Measurements from ENCODE around the gene NEDD9.

- TF ChIP-seq POLR2AphosphoS5 (IDR thresholded peaks at IDR 0.05; ENCODE audit: low read depth), result no peak
- TF ChIP-seq, protein P1, sequence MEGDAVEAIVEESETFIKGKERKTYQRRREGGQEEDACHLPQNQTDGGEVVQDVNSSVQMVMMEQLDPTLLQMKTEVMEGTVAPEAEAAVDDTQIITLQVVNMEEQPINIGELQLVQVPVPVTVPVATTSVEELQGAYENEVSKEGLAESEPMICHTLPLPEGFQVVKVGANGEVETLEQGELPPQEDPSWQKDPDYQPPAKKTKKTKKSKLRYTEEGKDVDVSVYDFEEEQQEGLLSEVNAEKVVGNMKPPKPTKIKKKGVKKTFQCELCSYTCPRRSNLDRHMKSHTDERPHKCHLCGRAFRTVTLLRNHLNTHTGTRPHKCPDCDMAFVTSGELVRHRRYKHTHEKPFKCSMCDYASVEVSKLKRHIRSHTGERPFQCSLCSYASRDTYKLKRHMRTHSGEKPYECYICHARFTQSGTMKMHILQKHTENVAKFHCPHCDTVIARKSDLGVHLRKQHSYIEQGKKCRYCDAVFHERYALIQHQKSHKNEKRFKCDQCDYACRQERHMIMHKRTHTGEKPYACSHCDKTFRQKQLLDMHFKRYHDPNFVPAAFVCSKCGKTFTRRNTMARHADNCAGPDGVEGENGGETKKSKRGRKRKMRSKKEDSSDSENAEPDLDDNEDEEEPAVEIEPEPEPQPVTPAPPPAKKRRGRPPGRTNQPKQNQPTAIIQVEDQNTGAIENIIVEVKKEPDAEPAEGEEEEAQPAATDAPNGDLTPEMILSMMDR (conservative IDR thresholded peaks at IDR 0.05; ENCODE audit: low read depth in 2 of 2), result no peak
- TF ChIP-seq, protein P2, sequence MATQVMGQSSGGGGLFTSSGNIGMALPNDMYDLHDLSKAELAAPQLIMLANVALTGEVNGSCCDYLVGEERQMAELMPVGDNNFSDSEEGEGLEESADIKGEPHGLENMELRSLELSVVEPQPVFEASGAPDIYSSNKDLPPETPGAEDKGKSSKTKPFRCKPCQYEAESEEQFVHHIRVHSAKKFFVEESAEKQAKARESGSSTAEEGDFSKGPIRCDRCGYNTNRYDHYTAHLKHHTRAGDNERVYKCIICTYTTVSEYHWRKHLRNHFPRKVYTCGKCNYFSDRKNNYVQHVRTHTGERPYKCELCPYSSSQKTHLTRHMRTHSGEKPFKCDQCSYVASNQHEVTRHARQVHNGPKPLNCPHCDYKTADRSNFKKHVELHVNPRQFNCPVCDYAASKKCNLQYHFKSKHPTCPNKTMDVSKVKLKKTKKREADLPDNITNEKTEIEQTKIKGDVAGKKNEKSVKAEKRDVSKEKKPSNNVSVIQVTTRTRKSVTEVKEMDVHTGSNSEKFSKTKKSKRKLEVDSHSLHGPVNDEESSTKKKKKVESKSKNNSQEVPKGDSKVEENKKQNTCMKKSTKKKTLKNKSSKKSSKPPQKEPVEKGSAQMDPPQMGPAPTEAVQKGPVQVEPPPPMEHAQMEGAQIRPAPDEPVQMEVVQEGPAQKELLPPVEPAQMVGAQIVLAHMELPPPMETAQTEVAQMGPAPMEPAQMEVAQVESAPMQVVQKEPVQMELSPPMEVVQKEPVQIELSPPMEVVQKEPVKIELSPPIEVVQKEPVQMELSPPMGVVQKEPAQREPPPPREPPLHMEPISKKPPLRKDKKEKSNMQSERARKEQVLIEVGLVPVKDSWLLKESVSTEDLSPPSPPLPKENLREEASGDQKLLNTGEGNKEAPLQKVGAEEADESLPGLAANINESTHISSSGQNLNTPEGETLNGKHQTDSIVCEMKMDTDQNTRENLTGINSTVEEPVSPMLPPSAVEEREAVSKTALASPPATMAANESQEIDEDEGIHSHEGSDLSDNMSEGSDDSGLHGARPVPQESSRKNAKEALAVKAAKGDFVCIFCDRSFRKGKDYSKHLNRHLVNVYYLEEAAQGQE (IDR thresholded peaks at IDR 0.05; ENCODE audit: unreplicated experiment), result no peak
Observed at GRCh38 chr6:11213422-11214021, 18.9 kb downstream of the NEDD9 start.

Measured in GM23338 (cell line).